ENCODE results near the gene LIMS2.

The LIMS2 gene

DNA sequence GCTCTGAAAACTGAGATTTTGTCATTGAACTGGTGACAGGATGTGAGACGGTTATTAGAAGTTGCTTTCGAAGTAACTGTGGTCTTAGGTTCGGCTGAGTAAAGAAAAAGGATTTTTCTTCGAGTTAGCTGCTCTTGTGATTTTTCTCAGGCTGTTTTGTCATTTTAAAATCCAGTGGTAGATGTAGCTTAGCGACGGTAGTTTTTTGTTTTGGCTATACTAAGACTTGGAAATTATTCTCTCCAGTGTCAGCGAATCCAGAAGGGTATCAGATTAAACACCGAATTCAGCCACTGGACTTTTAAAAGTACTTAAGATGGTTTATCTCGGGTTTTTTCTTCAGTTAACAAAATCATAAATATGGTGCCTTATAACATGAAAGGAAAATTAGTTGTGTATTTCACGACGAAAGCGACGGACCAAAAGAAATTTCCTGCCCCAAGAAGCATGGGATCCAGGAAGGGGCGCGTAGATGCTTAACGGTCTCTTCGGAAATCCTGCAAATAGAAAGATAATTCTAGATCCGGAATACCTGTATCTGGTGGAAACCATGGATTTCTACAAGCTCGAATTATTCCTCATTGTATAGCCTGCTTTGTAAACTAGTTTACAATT is 27.2 kb upstream of the LIMS2 start:
- Histone ChIP-seq H3K4me2 (ENCODE audit: low read depth, low read length, poor library complexity, severe bottlenecking) (peak overlapping the region; percentile 70), H3K9me2 (replicated peaks; ENCODE audit: insufficient read depth, low read length) (no peaks in the 10 kb centered on the region), H4K20me1 (ENCODE audit: low read depth, low read length) (peaks cover 8% of the 10 kb centered on the region; the same call in 1 of the 2 replicates), H3K36me3 (ENCODE audit: low read length) (no peaks in the 10 kb centered on the region; the same call in 1 of the 2 replicates), H3K9me3 (ENCODE audit: insufficient read depth, low read length) (no peaks in the 10 kb centered on the region), H3F3A (ENCODE audit: insufficient read depth) (peaks cover 54% of the 10 kb centered on the region), H2AFZ (ENCODE audit: low read depth, low read length, severe bottlenecking) (no peak overlapping the region), H3K9ac (ENCODE audit: low read length) (peak overlapping the region; percentile 68), H3K79me2 (ENCODE audit: insufficient read depth, low read length) (peaks cover 21% of the 10 kb centered on the region), H3K4me3 (ENCODE audit: insufficient read depth, low read length, poor library complexity, severe bottlenecking) (peak overlapping the region; percentile 64), H3K27me3 (ENCODE audit: low read length) (no peaks in the 10 kb centered on the region), H3K27ac (ENCODE audit: low read depth, low read length) (peak overlapping the region; percentile 84)
- TF ChIP-seq EZH2phosphoT487 (conservative IDR thresholded peaks at IDR 0.05; ENCODE audit: low read length): no peak
- TF ChIP-seq, protein P1, sequence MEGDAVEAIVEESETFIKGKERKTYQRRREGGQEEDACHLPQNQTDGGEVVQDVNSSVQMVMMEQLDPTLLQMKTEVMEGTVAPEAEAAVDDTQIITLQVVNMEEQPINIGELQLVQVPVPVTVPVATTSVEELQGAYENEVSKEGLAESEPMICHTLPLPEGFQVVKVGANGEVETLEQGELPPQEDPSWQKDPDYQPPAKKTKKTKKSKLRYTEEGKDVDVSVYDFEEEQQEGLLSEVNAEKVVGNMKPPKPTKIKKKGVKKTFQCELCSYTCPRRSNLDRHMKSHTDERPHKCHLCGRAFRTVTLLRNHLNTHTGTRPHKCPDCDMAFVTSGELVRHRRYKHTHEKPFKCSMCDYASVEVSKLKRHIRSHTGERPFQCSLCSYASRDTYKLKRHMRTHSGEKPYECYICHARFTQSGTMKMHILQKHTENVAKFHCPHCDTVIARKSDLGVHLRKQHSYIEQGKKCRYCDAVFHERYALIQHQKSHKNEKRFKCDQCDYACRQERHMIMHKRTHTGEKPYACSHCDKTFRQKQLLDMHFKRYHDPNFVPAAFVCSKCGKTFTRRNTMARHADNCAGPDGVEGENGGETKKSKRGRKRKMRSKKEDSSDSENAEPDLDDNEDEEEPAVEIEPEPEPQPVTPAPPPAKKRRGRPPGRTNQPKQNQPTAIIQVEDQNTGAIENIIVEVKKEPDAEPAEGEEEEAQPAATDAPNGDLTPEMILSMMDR (IDR thresholded peaks at IDR 0.05; ENCODE audit: insufficient read depth, low read length, poor library complexity, severe bottlenecking): no peak

DNA sequence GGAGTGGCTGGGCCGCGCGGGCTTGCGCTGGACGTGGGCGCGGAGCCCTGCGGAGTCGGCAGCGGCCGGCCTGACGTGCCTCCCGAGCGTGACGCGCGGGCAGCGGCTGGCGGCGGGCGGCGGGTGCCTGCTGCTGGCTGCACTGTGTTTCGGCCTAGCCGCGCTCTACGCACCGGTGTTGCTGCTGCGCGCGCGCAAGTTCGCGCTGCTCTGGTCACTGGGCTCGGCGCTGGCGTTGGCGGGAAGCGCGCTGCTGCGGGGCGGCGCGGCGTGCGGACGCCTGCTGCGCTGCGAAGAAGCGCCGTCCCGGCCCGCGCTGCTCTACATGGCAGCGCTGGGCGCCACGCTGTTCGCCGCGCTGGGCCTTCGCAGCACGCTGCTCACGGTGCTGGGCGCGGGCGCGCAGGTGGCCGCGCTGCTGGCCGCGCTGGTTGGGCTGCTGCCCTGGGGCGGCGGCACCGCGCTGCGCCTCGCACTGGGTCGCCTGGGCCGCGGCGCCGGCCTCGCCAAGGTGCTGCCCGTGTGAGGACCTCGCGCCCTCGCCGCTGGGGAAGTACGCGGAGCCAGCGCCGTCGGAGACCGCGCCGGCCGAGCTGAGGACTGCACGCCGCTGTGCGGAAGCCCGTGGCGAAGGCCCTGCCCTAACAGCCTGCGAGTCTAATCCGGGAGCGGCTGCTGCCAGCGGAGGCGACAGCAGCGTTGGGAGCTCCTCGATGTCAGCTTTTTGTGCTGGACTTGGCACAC is 26.5 kb upstream of the LIMS2 start:
- Histone ChIP-seq H4K20me1 (ENCODE audit: low read depth, low read length) (peaks cover 8% of the 10 kb centered on the region; the same call in 1 of the 2 replicates), H3K9me3 (ENCODE audit: insufficient read depth, low read length) (no peaks in the 10 kb centered on the region), H3K27me3 (ENCODE audit: low read length) (no peaks in the 10 kb centered on the region), H2AFZ (ENCODE audit: low read depth, low read length, severe bottlenecking) (peak overlapping the region; percentile 82), H3K4me3 (ENCODE audit: insufficient read depth, low read length, poor library complexity, severe bottlenecking) (peak overlapping the region; percentile 64), H3K9ac (ENCODE audit: low read length) (peak overlapping the region; percentile 68), H3K79me2 (ENCODE audit: insufficient read depth, low read length) (peaks cover 21% of the 10 kb centered on the region), H3K36me3 (ENCODE audit: low read length) (no peaks in the 10 kb centered on the region; the same call in 1 of the 2 replicates), H3K27ac (ENCODE audit: low read depth, low read length) (peak overlapping the region; percentile 84), H3K9me2 (replicated peaks; ENCODE audit: insufficient read depth, low read length) (no peaks in the 10 kb centered on the region), H3F3A (ENCODE audit: insufficient read depth) (peaks cover 49% of the 10 kb centered on the region), H3K4me2 (ENCODE audit: low read depth, low read length, poor library complexity, severe bottlenecking) (peak overlapping the region; percentile 70)
- TF ChIP-seq, protein P1 (IDR thresholded peaks at IDR 0.05; ENCODE audit: insufficient read depth, low read length, poor library complexity, severe bottlenecking): no peak
- TF ChIP-seq EZH2phosphoT487 (conservative IDR thresholded peaks at IDR 0.05; ENCODE audit: low read length): no peak

DNA sequence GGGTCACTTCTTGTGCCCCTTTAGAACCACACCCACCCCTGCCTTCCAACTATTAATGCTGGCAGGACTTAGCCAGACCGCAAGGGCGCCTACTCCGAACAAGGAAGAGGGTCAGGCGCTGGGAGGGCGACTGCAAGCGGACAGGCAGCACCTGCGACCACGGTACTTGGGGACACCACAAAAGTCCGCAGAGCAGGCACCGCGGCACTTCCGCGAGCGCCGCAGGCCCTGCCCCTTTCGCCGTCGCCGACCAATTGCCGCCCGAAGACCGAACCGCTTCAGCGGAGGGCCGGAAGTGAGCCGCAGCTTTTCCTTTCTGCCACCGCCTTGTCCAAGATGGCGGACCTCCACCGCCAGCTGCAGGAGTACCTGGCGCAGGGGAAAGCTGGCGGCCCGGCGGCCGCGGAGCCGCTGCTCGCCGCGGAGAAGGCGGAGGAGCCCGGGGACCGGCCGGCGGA is 25.9 kb upstream of the LIMS2 start, which contains the start of gene SFT2D3:
TSS of gene SFT2D3 (plus strand) at position 305 of the 458 bp plus-strand sequence. CDS start at position 337, 32 bp downstream.
- H3K4me2 ChIP-seq (ENCODE audit: low read depth, low read length, poor library complexity, severe bottlenecking): peak within 1 kb of the TSS; percentile 70
- H3K9me3 ChIP-seq (ENCODE audit: insufficient read depth, low read length): no peaks in the 10 kb centered on the region
- peaks cover 8% of the 10 kb centered on the region; the same call in 1 of the 2 replicates for H4K20me1 ChIP-seq (ENCODE audit: low read depth, low read length)
- H3K9ac ChIP-seq (ENCODE audit: low read length): peak within 1 kb of the TSS; percentile 68
- peaks cover 21% of the 10 kb centered on the region for H3K79me2 ChIP-seq (ENCODE audit: insufficient read depth, low read length)
- peaks cover 48% of the 10 kb centered on the region for H3F3A ChIP-seq (ENCODE audit: insufficient read depth)
- no peaks in the 10 kb centered on the region for H3K9me2 ChIP-seq (replicated peaks; ENCODE audit: insufficient read depth, low read length)
- H3K27ac ChIP-seq (ENCODE audit: low read depth, low read length): peak within 1 kb of the TSS; percentile 84
- H3K4me3 ChIP-seq (ENCODE audit: insufficient read depth, low read length, poor library complexity, severe bottlenecking): peak within 1 kb of the TSS; percentile 64
- no peaks in the 10 kb centered on the region for H3K27me3 ChIP-seq (ENCODE audit: low read length)
- no peak for TF ChIP-seq EZH2phosphoT487 (conservative IDR thresholded peaks at IDR 0.05; ENCODE audit: low read length)
- TF ChIP-seq, protein P1 (IDR thresholded peaks at IDR 0.05; ENCODE audit: insufficient read depth, low read length, poor library complexity, severe bottlenecking): no peak
- peak within 1 kb of the TSS; percentile 82 for H2AFZ ChIP-seq (ENCODE audit: low read depth, low read length, severe bottlenecking)
- H3K36me3 ChIP-seq (ENCODE audit: low read length): no peaks in the 10 kb centered on the region; the same call in 1 of the 2 replicates
